ENCODE measurements around the gene GP2.

GRCh38 chr16:20298452-20298851, 28.9 kb downstream of the GP2 start:
- TF ChIP-seq CTCF (IDR thresholded peaks at IDR 0.05; ENCODE audit: borderline replicate concordance, extremely low read depth, low read length, poor library complexity, severe bottlenecking) (no peak), EZH2 (IDR thresholded peaks at IDR 0.05; ENCODE audit: borderline replicate concordance, low read depth, low read length, severe bottlenecking) (no peak)

Data from DND-41 (cell line).